CD4-positive, alpha-beta T cell treated with Interleukin-1 beta for 1 hour (primary cell): ENCODE measurements around the gene SLC15A2.
"Not testable (repeated sequence)": the region's sequence is repeated elsewhere in the genome, so short reads cannot be mapped to it uniquely, and the experiment has no call there.

Experiments used
- DNase-seq, 2 donors: peaks; one replicate each; pipeline ENCODE4 v3.0.0-alpha.2; 2020 to 2022

Gene SLC15A2

GRCh38 chr3:121894301-121894990, at the start of gene SLC15A2:
Gene SLC15A2 (plus strand): TSS chr3:121894401. CDS start chr3:121894477, 76 bp downstream.
- DNase-seq: no peak

- no peak for DNase-seq
These were observed 49.3 kb upstream of the SLC15A2 start for GRCh38 chr3:121844892-121845291.

DNA sequence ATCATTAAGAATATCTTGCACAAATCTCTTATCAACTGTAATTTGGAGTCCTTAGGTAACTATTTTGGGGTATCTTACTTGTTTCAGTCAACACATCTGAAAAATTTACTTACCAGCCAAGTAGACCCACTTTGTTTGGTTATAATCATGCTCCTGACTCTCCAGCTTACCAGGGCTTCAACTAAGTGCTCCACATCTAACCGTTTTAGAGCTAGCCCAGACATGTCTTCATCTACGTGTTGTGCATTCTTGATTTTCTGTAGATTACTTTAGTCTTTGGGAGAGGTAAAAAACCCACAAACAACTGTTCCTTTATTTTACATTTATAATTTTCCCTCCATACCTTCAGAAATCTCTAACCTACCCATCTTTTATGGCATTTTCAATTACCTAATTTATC, 41.9 kb upstream of the SLC15A2 start:
- DNase-seq: no peak

DNA sequence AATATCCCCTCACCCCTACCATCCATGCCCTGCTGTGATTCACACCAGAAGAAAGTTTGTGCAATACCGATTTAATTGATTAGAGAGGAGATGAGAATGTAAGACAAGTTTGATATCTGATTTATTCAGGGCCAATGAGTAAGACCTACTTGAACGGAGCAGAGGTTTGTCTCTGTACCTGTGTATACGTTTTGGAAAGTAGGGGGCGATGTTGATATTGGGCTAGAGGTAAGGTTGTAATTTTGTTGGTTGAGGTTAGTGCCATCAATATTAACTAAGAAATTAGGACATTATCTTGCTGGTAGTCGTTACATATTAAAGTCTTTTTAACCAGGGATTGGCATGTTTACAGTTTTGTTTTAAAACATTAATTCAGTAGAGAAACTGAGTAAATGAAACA, 38.6 kb upstream of the SLC15A2 start:
- DNase-seq: no peak

DNA sequence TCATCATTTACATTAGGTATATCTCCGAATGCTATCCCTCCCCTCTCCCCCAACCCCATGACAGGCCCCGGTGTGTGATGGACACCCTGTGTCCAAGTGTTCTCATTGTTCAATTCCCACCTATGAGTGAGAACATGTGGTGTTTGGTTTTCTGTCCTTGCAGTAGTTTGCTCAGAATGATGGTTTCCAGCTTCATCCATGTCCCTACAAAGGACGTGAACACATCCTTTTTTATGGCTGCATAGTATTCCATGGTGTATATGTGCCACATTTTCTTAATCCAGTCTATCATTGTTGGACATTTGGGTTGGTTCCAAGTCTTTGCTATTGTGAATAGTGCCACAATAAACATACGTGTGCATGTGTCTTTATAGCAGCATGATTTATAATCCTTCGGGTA, 36.4 kb upstream of the SLC15A2 start:
- not testable (repeated sequence) for DNase-seq

GRCh38 chr3:121863247-121863646, 31.0 kb upstream of the SLC15A2 start:
- not testable (repeated sequence) for DNase-seq

DNA sequence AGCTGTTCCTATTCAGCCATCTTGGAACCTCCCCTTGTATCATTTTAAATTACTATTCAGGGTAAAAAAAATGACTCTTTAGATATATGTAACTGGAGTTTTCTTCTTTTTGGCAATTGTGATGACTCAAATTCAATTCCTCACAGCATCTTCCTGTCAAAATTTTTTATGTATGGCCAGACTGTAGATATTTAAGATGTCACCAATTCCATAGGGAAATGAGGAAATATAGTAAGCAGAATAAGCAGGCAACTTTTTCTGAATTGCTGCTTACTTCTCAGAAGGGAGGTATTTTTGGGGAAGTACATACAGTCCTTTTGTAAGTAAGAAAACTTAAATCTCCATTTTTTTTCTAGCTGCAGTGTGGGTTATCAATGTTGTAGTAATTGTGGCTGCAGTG, 30.4 kb upstream of the SLC15A2 start:
- no peak for DNase-seq

GRCh38 chr3:121869736-121870135, 24.5 kb upstream of the SLC15A2 start:
- no peak for DNase-seq

DNA sequence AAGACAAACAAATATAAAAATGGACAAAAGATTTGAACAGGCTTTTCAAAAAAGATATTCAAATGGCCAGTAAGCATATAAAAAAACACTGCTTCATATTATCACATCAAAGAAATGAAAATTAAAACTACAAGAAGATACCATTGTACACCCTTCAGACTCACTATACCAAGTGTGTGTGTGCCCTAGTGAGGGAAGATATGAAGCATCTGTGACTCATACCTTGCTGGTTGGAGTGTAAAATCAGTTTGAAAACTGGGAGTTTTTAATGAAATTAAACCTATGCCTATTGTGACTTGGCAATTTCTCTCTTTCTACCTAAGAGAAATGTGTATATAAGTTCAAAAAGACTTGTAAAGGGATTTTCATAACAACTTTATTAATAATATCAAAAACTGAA, 23.5 kb upstream of the SLC15A2 start:
- no peak for DNase-seq

DNA sequence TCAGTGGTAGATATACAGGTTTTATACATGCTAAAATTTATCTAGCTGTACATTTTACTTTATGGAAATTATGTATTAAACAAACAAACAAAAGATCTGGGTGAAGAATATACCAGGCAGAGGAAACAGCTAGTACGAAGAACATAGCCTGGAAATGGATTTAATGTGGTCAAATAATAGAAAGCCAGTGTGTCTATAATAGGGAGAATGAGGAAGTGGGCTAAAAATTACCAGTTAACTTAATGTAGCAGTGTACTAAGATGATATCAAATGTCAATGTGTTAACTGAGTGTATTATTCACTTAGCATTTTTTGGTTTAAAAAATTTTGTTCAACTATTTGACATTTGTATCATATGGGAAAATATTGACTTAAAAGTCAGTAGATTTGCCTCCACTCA, 22.8 kb upstream of the SLC15A2 start:
- DNase-seq: no peak

DNA sequence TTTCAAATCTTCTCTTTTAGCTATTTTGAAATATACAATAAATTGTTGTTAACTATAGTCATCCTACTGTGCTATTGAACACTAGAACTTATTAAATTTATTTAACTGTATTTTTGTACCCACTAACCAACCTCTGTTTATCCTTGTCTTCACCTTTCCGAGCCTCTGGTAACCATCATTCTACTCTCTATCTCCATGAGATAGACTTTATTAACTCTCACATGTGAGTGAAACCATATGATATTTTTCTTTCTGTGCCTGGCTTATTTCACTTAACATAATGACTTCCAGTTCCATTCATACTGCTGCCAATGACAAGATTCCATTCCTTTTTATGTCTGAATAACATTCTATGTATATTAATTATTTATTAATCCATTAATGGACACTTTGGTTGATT, 15.8 kb upstream of the SLC15A2 start:
- no peak for DNase-seq

- peak in 1 of 2 donors; percentile 8 for DNase-seq
These were observed 10.7 kb upstream of the SLC15A2 start for GRCh38 chr3:121883507-121883906.

DNA sequence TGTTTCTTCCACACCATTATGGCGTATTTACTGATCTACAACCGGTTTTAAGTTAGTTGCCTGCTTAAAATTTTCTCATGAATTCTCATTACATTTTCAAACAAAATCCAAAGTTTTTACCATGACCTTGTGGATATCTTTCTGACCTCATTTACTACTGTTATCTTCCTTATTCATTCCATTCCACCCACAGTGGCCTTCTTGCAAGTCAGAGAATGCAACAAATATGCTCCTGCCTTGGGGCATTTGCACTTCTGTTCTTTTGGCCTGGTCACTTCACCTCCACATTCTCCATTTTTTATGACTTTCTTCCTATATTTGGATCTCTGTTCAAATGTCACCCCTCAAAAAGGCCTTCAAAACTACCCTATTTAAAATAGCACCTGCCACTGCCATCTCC, 8.8 kb upstream of the SLC15A2 start:
- no peak for DNase-seq

GRCh38 chr3:121895121-121895520, 920 bp downstream of the SLC15A2 start:
- no peak for DNase-seq

- DNase-seq: no peak
These were observed 1.5 kb downstream of the SLC15A2 start for GRCh38 chr3:121895736-121896135.

DNA sequence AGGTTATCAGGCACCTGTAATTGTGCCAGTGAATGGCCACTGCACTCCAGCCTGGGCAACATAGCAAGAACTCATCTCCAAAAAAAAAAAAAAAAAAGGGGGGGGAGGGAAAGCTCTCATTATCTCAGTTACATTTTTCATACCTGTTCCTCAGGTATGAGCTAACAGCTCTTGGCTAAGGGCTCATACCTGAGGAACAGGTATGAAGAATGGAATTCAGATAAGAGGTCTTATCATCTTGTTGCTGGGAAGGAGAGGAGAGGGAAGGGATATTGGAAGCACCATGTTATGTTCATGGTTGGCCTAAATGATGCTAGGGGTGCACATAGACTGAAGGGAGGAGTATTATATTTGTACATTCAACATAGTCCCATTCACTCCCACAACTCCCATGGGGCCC, 2.6 kb downstream of the SLC15A2 start:
- no peak for DNase-seq

DNA sequence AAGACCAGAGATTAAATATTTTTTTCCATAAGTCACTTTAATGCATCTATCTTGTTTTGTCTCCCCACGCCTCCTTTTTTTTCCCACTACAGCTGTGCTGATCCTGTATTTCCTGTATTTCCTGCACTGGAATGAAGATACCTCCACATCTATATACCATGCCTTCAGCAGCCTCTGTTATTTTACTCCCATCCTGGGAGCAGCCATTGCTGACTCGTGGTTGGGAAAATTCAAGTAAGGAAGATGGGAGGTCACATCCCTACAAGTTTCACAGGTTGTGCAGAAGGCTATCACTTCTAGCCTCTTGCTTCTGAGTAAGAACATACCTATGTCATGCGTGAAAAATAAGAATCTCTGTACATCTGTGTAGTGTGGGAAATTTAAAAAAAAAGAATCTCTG, 3.1 kb downstream of the SLC15A2 start:
- DNase-seq: no peak

GRCh38 chr3:121913305-121913990, 19.2 kb downstream of the SLC15A2 start:
- no peak for DNase-seq

DNA sequence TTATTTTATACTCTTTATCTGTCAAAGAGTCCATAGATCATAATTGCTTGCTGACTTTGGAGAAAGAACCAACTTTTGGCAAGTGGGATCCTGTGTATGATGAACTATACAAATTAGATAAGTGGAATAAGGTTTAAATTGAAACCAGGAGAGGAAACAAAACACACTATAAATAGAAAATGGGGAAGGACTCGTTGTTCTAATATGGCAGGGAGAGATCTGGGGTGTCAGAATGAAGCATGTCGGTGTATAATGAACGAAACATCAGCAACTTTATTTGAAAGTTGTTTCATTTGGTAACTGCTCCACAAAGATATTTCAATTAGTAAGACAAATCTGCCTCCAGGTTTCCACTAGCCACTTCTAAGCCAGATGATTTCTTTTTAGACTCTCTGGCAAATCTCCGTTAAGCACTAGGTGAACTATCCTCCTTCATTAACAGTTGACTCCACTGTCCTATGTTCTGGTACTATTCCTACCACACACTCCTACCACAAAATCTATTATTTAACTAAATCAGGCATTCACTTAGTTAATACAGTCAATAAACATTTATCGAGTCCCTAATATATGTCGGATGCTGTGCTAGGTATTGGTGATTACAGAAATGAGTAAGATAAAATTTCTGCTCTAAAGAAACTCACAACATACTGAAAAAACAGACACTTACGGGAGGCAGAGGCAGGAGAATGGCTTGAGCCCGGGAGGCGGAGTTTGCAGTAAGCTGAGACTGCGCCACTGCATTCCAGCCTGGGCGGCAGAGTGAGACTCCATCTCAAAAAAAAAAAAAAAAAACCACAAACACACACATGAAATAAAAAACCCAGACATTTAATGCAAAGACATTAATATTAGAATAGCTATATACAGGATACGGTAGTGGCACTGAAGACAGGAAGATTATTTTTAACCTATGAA, 20.1 kb downstream of the SLC15A2 start:
- no peak for DNase-seq

DNA sequence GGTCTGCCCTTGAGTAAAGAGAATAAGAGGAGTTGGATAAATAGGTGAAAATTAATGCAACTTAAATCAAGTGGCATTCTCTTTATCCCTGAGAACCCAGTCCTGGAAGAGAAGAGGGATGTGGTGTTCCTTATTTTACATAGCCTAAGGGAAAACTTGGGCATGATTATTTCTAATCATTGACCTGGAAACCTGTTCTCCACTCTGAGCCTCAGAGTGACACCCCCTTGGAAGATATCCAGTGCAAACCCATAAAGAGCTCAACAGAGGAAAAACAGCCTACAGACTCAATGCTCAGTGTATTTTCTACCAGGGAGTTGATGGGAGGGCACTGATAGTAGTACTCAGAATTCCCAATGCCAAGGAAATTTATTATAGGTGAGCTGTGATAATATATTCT, 22.0 kb downstream of the SLC15A2 start:
- DNase-seq: no peak

- DNase-seq: no peak
These were observed 24.7 kb downstream of the SLC15A2 start for GRCh38 chr3:121918779-121919483.

DNA sequence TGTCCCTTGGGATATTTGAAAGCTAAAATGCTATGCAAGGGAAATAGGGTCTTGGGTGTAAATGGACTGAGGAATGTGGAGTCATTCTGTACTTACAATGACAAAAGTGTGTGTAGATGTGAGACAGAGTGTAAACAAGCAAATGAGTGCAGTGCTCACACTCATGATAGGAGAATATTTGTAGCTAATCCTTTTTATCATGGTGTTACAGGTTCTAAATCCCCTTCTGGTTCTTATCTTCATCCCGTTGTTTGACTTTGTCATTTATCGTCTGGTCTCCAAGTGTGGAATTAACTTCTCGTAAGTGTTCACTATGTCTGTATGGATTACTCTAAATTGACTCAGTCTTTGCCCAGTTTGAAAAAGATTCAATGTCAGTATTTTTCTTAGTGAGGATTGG, 30.5 kb downstream of the SLC15A2 start:
- no peak for DNase-seq

GRCh38 chr3:121926380-121926779, 32.2 kb downstream of the SLC15A2 start:
- no peak for DNase-seq
